GM21515 (cell line): ENCODE results near the gene PTER.

Source experiments
- ATAC-seq: cut with Tn5 transposase; IDR thresholded peaks from one replicate; pipeline ENCODE4 v1.9.1; 2021; ENCODE audit not compliant: unreplicated experiment

PTER gene

DNA sequence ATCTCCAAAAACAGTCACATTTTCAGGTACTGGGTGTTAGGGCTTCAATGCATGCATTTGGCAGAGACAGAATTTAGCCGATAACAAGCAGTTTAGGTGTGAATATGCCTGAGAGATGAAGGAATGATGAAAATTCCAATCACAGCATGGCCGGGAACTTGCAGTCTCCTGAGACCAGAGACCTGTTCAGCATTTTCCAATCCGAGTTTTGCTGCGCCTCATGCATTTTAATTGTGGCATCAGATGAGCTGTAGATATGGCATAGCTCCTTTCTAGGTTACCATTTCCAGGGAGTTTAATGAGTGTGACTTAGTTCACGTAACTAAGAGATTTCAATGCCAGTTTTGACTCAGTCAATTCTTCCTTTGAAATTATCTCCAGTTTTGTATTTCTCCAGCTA lies 99.3 kb downstream of the PTER start:
- ATAC-seq: no peak

DNA sequence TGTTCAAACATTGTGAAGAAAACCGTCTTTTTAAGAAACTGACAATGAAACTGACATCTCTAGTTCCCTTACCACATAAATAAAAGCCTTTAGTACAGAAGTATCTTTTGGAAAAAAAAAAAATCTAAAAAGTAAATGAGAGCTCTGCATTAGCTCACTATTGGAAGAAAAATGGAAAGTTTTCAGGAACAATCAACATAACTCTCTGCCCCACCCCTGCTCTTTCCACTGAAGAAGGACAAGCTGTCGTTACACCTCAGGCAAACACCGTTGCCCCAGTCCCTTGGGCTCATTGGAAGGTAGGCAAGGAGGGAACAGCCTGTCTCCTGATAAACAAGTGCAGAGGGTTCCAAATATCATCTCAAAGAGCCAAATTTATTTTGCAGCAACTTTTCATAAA lies 107.3 kb downstream of the PTER start:
- ATAC-seq: no peak

DNA sequence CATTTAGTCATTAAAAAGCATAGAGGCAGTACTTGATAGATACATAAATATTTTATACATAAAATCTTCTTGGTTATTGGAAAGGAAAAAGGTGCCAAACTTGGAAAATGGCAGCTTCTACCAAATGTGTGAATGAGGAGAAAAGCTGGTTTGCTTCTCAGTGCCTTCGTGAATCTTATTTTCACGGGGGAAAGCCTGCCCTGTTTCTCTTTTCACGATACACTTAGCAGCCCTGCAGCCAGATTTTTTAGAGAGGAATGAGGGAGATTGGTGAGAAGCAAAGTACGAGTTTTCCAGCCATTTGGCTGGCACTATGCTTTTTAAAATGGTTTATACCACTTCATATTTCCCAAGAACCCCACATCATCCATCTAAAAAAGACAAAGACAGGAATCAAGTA lies 107.8 kb downstream of the PTER start:
- ATAC-seq: no peak

DNA sequence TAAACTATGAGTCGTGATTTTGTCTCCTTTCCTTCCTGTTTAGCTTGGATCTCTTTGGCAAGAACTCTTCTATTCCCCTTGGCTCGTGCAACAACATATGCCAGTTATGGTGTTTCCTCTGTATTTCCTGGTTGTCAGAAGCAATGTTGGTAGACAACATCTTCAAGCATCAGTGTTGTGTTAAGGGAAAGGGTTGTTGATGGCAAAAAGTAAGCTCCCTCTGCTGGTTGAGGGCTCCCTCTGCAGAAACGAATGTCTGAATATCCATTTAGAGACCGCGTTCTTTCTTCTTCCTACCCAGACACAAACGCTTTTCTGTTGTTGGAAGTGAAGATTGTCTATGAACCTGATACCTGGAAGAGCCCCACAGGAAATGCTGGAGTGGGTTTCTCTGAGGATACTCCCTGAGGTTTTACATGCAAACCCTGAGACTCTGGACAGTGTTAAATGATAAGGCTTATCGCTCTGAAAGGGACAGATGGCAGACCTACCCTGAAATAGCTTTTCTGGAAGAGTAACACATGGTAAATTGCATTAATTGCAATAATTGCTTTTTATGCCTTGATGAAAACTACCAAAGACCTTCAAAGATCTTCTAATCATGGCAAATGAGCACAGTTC lies 108.4 kb downstream of the PTER start:
- ATAC-seq: peak; percentile 72

DNA sequence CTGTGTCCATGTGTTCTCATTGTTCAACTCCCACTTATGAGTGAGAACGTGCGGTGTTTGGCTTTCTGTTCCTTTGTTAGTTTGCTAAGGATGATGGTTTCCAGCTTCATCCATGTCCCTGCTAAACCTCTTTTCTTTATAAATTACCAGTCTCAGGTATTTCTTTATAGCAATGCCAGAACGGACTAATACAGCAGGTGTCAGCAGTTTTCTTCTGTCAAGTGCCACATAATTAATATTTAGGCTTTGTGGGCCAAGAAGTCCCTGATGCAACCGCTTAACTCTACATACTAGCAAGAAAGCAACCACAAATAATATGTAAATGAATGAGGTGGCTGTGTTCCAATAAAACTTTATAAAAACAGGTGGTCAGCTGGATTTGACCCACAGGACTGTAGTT lies 111.2 kb downstream of the PTER start:
- no peak for ATAC-seq

DNA sequence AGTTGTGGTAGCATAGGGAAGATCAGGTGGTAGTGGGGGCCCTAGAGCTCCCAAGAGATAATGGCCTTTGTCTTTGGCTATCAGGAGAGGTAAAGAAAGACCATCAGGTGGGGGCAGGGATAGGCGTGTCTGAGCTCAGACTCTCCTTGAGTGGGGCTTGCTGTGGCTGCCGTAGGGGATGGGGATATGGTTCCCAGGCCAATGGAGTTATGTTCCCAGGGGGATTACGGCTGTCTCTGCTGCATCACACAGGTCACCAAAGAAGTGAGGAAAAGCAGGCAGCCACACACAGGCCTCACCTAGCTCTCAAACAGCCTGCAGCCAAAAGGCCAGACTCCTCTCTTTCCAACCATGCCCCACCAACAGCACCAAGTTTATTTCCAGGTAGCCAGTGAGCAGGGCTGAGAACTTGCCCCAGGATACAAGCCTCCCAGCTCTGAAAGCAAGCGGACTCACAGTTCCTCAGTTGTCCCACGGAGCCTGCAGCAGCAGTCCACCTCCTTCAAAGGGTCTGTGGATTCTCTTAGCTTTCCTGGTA lies 122.5 kb downstream of the PTER start:
- no peak for ATAC-seq

DNA sequence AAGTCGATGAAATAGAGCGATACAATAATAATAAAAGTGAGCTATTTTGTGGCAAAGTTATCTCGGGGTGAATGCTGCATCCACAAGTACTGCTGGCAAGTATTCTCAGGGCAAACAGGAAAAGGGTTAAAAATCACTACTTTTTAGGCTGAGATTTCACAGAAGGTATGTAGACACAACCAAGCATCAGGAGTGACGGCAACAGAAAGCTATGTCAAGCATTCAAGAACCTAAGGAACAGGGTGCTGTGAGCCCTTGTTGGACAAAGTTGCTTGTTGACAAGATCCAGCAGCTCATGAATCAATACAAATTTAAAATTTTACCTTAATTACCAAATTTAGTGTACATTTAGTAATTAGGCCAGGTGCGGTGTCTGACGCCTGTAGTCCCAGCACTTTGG lies 126.1 kb downstream of the PTER start:
- no peak for ATAC-seq
